Testis (tissue), 3 donors: ENCODE measurements around the gene ADSS1. TPM values are rescaled to one million over a fixed set of nuclear protein-coding genes. Genes with fewer than 3 reads are reported as not detected.
A peak's percentile ranks its signal among the peaks of the same experiment; 100 is the strongest.

Experiments
- DNase-seq: peaks from one replicate; pipeline ENCODE4 v3.0.0-alpha.2; 2019
- H3K27ac ChIP-seq, 2 donors: fragments of 200-600 bp; sonication (generic); one replicate each; pipeline ENCODE4 v1.5.1; 2019
- H3K27me3 ChIP-seq: fragments of 200-600 bp; sonication (generic); one replicate; pipeline ENCODE4 v1.5.1; 2019
- H3K36me3 ChIP-seq: fragments of 200-600 bp; sonication (generic); one replicate; pipeline ENCODE4 v1.5.1; 2017; ENCODE audit warnings: low read depth; ENCODE audit errors: missing control alignments
- H3K4me1 ChIP-seq: fragments of 200-600 bp; sonication (generic); one replicate; pipeline ENCODE4 v1.5.1; 2019
- H3K4me3 ChIP-seq, 2 donors: fragments of 200-600 bp; sonication (generic); one replicate each; pipeline ENCODE4 v1.5.1; 2017 to 2019
- H3K9me3 ChIP-seq: fragments of 200-600 bp; sonication (generic); one replicate; pipeline ENCODE4 v1.5.1; 2017
- CTCF ChIP-seq, 3 experiments: fragments of 450-650 bp in 2 of 3; fragments of 200-600 bp in 1 of 3; sonication (generic) in 1 of 3; IDR thresholded peaks; one replicate each; pipeline ENCODE4 v1.5.1; 2016 to 2019; ENCODE audit warnings: antibody characterized with exemption in 3 of 3, mild to moderate bottlenecking in 2 of 3, moderate library complexity in 1 of 3
- POLR2A ChIP-seq: fragments of 450-650 bp; IDR thresholded peaks from one replicate; pipeline ENCODE4 v1.6.1; 2017; ENCODE audit warnings: antibody characterized with exemption, mild to moderate bottlenecking, moderate library complexity
- WGBS, 2 donors: methylation state at CpG; one replicate each; pipeline ENCODE4 v1.1.5; 2018; 5-methylcytosine and 5-hydroxymethylcytosine counted together
- intact Hi-C: fragments of 100-400 bp; cut with DNase I; formaldehyde crosslinking; loops from one replicate; pipeline ENCODE4 v1.15.1; 2023; ENCODE audit warnings: low total_unique reads
- polyA plus RNA-seq: library from polyadenylated mRNA; stranded (reverse); fragments of 350-450 nt; fragmentation: Illumina TruSeq; extraction: RNeasy Lipid Tissue Mini Kit (QIAGEN cat#74804); gene quantifications from one replicate; pipeline ENCODE4 v1.2.3, GENCODE V29; 2014; ENCODE audit warnings: low read depth, low replicate concordance; ENCODE audit not compliant: insufficient read depth
- total RNA-seq, 2 donors: library from RNA; depleted of rRNA; stranded (reverse); fragments of >200 nt; gene quantifications; one replicate each; pipeline ENCODE4 v1.2.3, GENCODE V29; 2016

The ADSS1 gene
- total and polyA plus RNA-seq, 3 donors from 2014 or later = 48.7 to 79.6 (median 79.4) TPM

DNA sequence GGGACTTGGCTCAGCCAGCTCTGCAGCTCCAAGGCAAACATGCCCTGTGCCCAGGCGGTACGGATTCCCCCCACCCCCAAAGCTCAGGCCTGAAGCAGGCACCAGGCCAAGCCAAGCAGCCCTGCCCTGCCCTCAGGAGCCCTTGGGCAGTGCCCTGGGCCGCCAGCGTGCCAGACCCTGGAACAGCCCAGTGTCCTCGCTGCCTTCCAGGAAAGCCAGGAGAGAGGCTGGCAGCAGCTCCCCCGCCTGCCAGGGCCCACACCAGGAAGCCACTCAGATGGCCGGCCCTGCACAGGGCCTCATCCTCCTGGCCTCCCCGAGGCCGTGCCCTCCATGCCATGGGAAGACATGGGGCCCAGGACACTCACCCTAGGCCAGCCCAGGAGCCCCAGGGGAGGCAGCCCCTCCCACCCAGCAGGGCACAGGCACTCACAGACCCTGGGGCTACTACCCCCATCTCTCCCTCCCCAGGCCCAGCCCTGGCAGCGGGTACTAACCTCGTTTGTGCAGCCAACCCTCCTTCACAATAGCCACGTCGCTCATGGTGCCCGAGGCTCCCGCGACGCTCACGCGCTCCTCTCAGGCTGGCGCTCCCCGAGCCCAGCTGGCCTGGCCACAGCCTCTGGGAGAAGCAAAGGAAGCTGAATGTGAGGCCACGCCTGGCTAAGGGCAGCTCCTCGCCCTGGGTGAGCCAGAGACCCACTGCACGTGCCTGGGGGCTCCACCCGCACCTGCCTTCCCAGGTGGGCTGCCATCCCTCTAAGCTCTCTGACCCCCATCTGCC is 68.3 kb downstream of the ADSS1 start:
- no peak for TF ChIP-seq CTCF (IDR thresholded peaks at IDR 0.05)
- TF ChIP-seq POLR2A = no peak
- intact Hi-C loops = no loop called here
- H3K4me3 ChIP-seq = no peak overlapping the region
- peak; percentile 61 for DNase-seq
- H3K27me3 ChIP-seq = no peaks in the 10 kb centered on the region
- H3K4me1 ChIP-seq = peaks cover 65% of the 10 kb centered on the region
- H3K36me3 ChIP-seq = no peaks in the 10 kb centered on the region
- no peaks in the 10 kb centered on the region for H3K9me3 ChIP-seq
- 77 to 84% methylated on average over 21 to 22 of the region's 25 CpGs for WGBS, 2 donors
- H3K27ac ChIP-seq = no peak overlapping the region

GRCh38 chr14:104792945-104793702 is 69.1 kb downstream of the ADSS1 start:
- intact Hi-C loops = no loop called here
- DNase-seq = no peak
- Histone ChIP-seq H3K27ac (no peak overlapping the region), H3K4me3 (no peak overlapping the region), H3K9me3 (no peaks in the 10 kb centered on the region), H3K4me1 (peaks cover 58% of the 10 kb centered on the region), H3K27me3 (no peaks in the 10 kb centered on the region), H3K36me3 (no peaks in the 10 kb centered on the region)
- TF ChIP-seq POLR2A = no peak
- TF ChIP-seq CTCF (IDR thresholded peaks at IDR 0.05) = no peak
- 83 to 86% methylated on average over 15 to 16 of the region's 16 CpGs for WGBS, 2 donors

DNA sequence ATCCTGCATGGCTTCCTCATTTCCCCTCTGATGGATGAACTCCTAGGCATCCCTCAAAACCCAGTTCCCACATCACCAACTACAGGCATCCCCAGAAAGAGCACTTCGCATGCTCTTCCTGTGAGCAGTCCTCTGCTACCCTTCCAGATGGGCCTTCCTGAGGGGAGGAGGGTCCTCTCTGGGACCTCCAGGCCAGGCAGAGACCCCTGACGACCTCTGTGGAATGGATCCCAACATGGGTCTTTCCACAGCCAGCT is 69.6 kb downstream of the ADSS1 start:
- TF ChIP-seq CTCF (IDR thresholded peaks at IDR 0.05) (no peak), POLR2A (no peak)
- Histone ChIP-seq H3K9me3 (no peaks in the 10 kb centered on the region), H3K27me3 (no peaks in the 10 kb centered on the region), H3K27ac (no peak overlapping the region), H3K36me3 (no peaks in the 10 kb centered on the region), H3K4me3 (no peak overlapping the region), H3K4me1 (peaks cover 53% of the 10 kb centered on the region)
- 79 to 81% methylated on average over 2 of the region's 2 CpGs for WGBS, 2 donors
- intact Hi-C loops = no loop called here
- DNase-seq = no peak

GRCh38 chr14:104794099-104794498 is 70.1 kb downstream of the ADSS1 start:
- DNase-seq = peak; percentile 62
- WGBS, 2 donors = 2 to 28% methylated on average over 5 to 15 of the region's 15 CpGs
- TF ChIP-seq CTCF (IDR thresholded peaks at IDR 0.05) = no peak
- TF ChIP-seq POLR2A = no peak
- Histone ChIP-seq H3K27ac (peak overlapping the region in 1 of 2 donors; percentile 78), H3K4me1 (peaks cover 48% of the 10 kb centered on the region), H3K4me3 (peak overlapping the region; percentile 70 to 79), H3K27me3 (no peaks in the 10 kb centered on the region), H3K36me3 (no peaks in the 10 kb centered on the region), H3K9me3 (no peaks in the 10 kb centered on the region)
- intact Hi-C loops = no loop called here
